Neural cell (in vitro differentiated cells): ENCODE results near the gene OPRL1. TPM values are rescaled to one million over a fixed set of nuclear protein-coding genes. Genes with fewer than 3 reads are reported as not detected.
A peak's percentile ranks its signal among the peaks of the same experiment; 100 is the strongest.
"Not testable (repeated sequence)": the region's sequence is repeated elsewhere in the genome, so short reads cannot be mapped to it uniquely, and the experiment has no call there.

Source experiments
- H2AFZ ChIP-seq: fragments of 200-600, 300-800 bp; sonication (generic), shearing (Covaris generic); 2 replicates; pipeline ENCODE4 v1.6.0; 2014; ENCODE audit warnings: low read depth, mild to moderate bottlenecking, antibody characterized with exemption, low read length, moderate library complexity
- H3F3A ChIP-seq: fragments of 200-600 bp; shearing (Covaris generic); 2 replicates; pipeline ENCODE4 v1.6.1; 2016; ENCODE audit warnings: mild to moderate bottlenecking, moderate library complexity, mixed read lengths, antibody characterized with exemption, low read length; ENCODE audit not compliant: insufficient read depth, poor library complexity, severe bottlenecking
- H3K27ac ChIP-seq: fragments of 200-600, 300-800 bp; sonication (generic), shearing (Covaris generic); 2 replicates; pipeline ENCODE4 v1.5.1; 2014; ENCODE audit warnings: mild to moderate bottlenecking, low read length, moderate library complexity
- H3K27me3 ChIP-seq: fragments of 300-800, 200-600 bp; sonication (generic), shearing (Covaris generic); 2 replicates; pipeline ENCODE4 v1.6.0; 2014; ENCODE audit warnings: mild to moderate bottlenecking, low read depth, low read length, moderate library complexity; ENCODE audit not compliant: insufficient read depth
- H3K36me3 ChIP-seq: fragments of 300-800, 200-600 bp; sonication (generic), shearing (Covaris generic); 2 replicates; pipeline ENCODE4 v1.5.1; 2014; ENCODE audit warnings: mild to moderate bottlenecking, antibody characterized with exemption, low read length, moderate library complexity; ENCODE audit not compliant: insufficient read depth
- H3K4me2 ChIP-seq: fragments of 300-800, 200-600 bp; sonication (generic), shearing (Covaris generic); 2 replicates; pipeline ENCODE4 v1.6.0; 2014; ENCODE audit warnings: mild to moderate bottlenecking, low read length
- H3K4me3 ChIP-seq: fragments of 300-800, 200-600 bp; sonication (generic), shearing (Covaris generic); 2 replicates; pipeline ENCODE4 v1.5.1; 2014; ENCODE audit warnings: mild to moderate bottlenecking, low read length, moderate library complexity
- H3K79me2 ChIP-seq: fragments of 200-600 bp; shearing (Covaris generic); replicated peaks from 2 replicates; pipeline ENCODE4 v1.6.0; 2014; ENCODE audit warnings: mild to moderate bottlenecking, low read length, moderate library complexity; ENCODE audit not compliant: insufficient read depth
- H3K9ac ChIP-seq: fragments of 300-800, 200-600 bp; sonication (generic), shearing (Covaris generic); 2 replicates; pipeline ENCODE4 v1.6.1; 2016; ENCODE audit warnings: mild to moderate bottlenecking, low read length, mixed read lengths
- H3K9me2 ChIP-seq: fragments of 200-600 bp; shearing (Covaris generic); 2 replicates; pipeline ENCODE4 v1.6.1; 2016; ENCODE audit warnings: mild to moderate bottlenecking, low read length, mixed read lengths; ENCODE audit not compliant: insufficient read depth
- H3K9me3 ChIP-seq: fragments of 200-600, 300-800 bp; sonication (generic), shearing (Covaris generic); 2 replicates; pipeline ENCODE4 v1.6.1; 2016; ENCODE audit warnings: mild to moderate bottlenecking, mixed run types, low read length, moderate library complexity, mixed read lengths
- H4K20me1 ChIP-seq: fragments of 200-600 bp; shearing (Covaris generic); 2 replicates; pipeline ENCODE4 v1.6.1; 2016; ENCODE audit warnings: mild to moderate bottlenecking, mixed run types; ENCODE audit not compliant: insufficient read depth
- EP300 ChIP-seq: fragments of 450-650 bp; conservative IDR thresholded peaks from 2 replicates; pipeline ENCODE4 v1.6.1; 2014; ENCODE audit warnings: antibody characterized with exemption, mild to moderate bottlenecking, moderate library complexity; ENCODE audit not compliant: poor library complexity, severe bottlenecking
- EZH2 ChIP-seq: fragments of 200-600, 300-800 bp; shearing (Covaris generic), sonication (generic); IDR thresholded peaks from 2 replicates; pipeline ENCODE4 v1.6.1; 2014; ENCODE audit warnings: antibody characterized with exemption, low read length, borderline replicate concordance, mild to moderate bottlenecking; ENCODE audit not compliant: insufficient read depth, poor library complexity, severe bottlenecking
- MXI1 ChIP-seq: fragments of 450-650 bp; conservative IDR thresholded peaks from 2 replicates; pipeline ENCODE4 v1.6.1; 2014; ENCODE audit warnings: antibody characterized with exemption, mild to moderate bottlenecking; ENCODE audit not compliant: poor library complexity, severe bottlenecking
- POLR2AphosphoS5 ChIP-seq: IDR thresholded peaks from 2 replicates; pipeline ENCODE4 v1.6.1; 2012
- RAD21 ChIP-seq: fragments of 450-650 bp; conservative IDR thresholded peaks from 2 replicates; pipeline ENCODE4 v1.6.1; 2014; ENCODE audit warnings: antibody characterized with exemption, mild to moderate bottlenecking, moderate library complexity
- SMC3 ChIP-seq: fragments of 450-650 bp; conservative IDR thresholded peaks from 2 replicates; pipeline ENCODE4 v1.6.1; 2014; ENCODE audit warnings: antibody characterized with exemption, mild to moderate bottlenecking, moderate library complexity; ENCODE audit not compliant: poor library complexity
- TAF1 ChIP-seq: IDR thresholded peaks from 2 replicates; pipeline ENCODE4 v1.6.1; 2012; ENCODE audit warnings: low read depth
- polyA plus RNA-seq: library from polyadenylated mRNA; depleted of rRNA; stranded (reverse); fragments of >200 nt; gene quantifications from 2 replicates; pipeline ENCODE4 v1.2.3, GENCODE V29; 2014
- TF ChIP-seq, protein P1 (sequence below): IDR thresholded peaks from 2 replicates; pipeline ENCODE4 v1.6.1; 2012; ENCODE audit warnings: borderline replicate concordance
- TF ChIP-seq, protein P2 (sequence below): fragments of 450-650 bp; IDR thresholded peaks from 2 replicates; pipeline ENCODE4 v1.5.1; 2014; ENCODE audit warnings: antibody characterized with exemption, mild to moderate bottlenecking, moderate library complexity; ENCODE audit not compliant: poor library complexity, severe bottlenecking

Gene OPRL1
- polyA plus RNA-seq, 1 donor from 2014 or later = 18.3 TPM

DNA sequence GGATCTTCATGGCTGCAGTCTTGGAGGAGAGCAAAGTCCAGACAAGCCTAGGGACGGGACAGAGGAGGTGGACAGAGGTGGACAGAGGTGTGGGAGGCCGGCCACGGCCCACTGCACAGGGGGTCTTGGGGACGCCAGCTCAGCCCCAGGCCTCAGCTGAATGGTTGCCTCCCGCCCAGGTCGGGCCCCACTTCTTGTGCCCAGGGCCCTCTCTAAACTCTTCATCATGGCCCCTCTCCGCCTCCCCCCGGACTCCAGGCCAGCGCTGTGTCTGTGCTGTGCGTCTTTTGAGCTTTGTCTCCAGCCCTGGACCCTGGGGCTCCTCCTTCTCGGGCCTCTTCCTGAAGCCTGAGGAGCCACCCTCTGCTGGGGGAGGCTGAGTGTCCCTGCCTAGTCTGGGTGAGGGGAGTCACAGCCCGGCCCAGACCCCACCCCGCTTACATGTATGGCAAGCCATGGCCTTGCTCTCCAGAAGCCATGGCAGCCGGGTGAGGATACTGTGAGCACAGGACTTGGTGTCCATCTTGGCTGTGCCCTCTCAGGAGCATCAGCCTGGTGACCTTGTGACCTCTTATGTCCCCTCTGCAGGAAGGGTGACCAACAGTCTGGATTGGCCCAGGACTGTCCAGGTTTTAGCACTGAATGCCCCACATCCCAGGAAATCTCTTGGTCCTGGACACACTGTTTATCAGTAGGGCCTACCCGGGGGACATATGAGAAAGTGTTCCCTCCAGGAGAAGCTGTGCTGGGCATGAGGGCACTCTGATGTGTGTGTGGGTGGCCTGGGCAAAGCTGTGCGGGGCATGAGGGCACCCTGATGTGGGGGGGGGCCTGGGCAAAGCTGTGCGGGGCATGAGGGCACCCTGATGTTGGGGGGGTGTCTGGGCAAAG, 36.9 kb downstream of the OPRL1 start:
- no peak overlapping the region for H3K4me2 ChIP-seq
- H3F3A ChIP-seq = no peaks in the 10 kb centered on the region

DNA sequence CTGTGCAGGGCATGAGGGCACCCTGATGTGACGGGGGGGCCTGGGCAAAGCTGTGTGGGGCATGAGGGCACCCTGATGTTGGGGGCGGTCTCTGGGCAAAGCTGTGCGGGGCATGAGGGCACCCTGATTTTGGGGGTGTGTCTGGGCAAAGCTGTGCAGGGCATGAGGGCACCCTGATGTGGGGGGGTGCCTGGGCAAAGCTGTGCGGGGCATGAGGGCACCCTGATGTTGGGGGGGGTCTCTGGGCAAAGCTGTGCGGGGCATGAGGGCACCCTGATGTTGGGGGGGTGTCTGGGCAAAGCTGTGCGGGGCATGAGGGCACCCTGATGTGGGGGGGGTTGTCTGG, 37.5 kb downstream of the OPRL1 start:
- not testable (repeated sequence) for H3K27ac ChIP-seq, H3K4me3 ChIP-seq

More for the DNA sequence above, 36.9 kb downstream of the OPRL1 start:
- no peaks in the 10 kb centered on the region for H3K36me3 ChIP-seq
- H2AFZ ChIP-seq = no peak overlapping the region
- no peak overlapping the region for H3K4me3 ChIP-seq
- no peak overlapping the region for H3K27ac ChIP-seq
- H3K9ac ChIP-seq = no peak overlapping the region
- no peaks in the 10 kb centered on the region for H3K9me3 ChIP-seq
- TF ChIP-seq RAD21 (no peak), POLR2AphosphoS5 (no peak), TAF1 (no peak)
- TF ChIP-seq, protein P1, sequence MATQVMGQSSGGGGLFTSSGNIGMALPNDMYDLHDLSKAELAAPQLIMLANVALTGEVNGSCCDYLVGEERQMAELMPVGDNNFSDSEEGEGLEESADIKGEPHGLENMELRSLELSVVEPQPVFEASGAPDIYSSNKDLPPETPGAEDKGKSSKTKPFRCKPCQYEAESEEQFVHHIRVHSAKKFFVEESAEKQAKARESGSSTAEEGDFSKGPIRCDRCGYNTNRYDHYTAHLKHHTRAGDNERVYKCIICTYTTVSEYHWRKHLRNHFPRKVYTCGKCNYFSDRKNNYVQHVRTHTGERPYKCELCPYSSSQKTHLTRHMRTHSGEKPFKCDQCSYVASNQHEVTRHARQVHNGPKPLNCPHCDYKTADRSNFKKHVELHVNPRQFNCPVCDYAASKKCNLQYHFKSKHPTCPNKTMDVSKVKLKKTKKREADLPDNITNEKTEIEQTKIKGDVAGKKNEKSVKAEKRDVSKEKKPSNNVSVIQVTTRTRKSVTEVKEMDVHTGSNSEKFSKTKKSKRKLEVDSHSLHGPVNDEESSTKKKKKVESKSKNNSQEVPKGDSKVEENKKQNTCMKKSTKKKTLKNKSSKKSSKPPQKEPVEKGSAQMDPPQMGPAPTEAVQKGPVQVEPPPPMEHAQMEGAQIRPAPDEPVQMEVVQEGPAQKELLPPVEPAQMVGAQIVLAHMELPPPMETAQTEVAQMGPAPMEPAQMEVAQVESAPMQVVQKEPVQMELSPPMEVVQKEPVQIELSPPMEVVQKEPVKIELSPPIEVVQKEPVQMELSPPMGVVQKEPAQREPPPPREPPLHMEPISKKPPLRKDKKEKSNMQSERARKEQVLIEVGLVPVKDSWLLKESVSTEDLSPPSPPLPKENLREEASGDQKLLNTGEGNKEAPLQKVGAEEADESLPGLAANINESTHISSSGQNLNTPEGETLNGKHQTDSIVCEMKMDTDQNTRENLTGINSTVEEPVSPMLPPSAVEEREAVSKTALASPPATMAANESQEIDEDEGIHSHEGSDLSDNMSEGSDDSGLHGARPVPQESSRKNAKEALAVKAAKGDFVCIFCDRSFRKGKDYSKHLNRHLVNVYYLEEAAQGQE = no peak
- H4K20me1 ChIP-seq = no peaks in the 10 kb centered on the region
- no peaks in the 10 kb centered on the region for H3K9me2 ChIP-seq
- no peaks in the 10 kb centered on the region for H3K27me3 ChIP-seq
- no peaks in the 10 kb centered on the region for H3K79me2 ChIP-seq

DNA sequence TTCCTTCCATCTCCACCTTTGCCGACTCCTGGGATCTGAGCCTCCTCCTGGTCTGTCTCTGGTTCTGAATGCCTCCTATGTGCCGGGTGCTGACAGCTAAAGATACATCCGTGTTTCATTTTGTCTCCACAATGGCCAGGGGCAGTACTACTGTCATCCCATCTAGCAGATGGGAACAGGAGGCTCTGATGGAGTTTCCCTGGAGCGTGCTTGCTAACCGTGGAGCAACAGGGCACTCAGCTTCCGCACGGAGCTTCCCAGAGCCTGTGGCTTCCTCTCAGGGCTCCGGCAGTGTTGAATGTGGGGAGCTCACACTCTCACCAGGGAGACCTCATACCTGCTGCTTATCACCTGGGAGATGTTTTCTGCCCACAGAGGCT, 39.4 kb downstream of the OPRL1 start:
- Histone ChIP-seq H3K79me2 (no peaks in the 10 kb centered on the region), H3K27ac (no peak overlapping the region), H3F3A (no peaks in the 10 kb centered on the region), H3K36me3 (no peaks in the 10 kb centered on the region), H3K9me3 (no peaks in the 10 kb centered on the region), H3K9me2 (no peaks in the 10 kb centered on the region), H3K4me3 (no peak overlapping the region), H3K9ac (peak overlapping the region; percentile 20), H2AFZ (no peak overlapping the region), H3K27me3 (no peaks in the 10 kb centered on the region), H4K20me1 (no peaks in the 10 kb centered on the region), H3K4me2 (no peak overlapping the region)
- TF ChIP-seq, protein P2, sequence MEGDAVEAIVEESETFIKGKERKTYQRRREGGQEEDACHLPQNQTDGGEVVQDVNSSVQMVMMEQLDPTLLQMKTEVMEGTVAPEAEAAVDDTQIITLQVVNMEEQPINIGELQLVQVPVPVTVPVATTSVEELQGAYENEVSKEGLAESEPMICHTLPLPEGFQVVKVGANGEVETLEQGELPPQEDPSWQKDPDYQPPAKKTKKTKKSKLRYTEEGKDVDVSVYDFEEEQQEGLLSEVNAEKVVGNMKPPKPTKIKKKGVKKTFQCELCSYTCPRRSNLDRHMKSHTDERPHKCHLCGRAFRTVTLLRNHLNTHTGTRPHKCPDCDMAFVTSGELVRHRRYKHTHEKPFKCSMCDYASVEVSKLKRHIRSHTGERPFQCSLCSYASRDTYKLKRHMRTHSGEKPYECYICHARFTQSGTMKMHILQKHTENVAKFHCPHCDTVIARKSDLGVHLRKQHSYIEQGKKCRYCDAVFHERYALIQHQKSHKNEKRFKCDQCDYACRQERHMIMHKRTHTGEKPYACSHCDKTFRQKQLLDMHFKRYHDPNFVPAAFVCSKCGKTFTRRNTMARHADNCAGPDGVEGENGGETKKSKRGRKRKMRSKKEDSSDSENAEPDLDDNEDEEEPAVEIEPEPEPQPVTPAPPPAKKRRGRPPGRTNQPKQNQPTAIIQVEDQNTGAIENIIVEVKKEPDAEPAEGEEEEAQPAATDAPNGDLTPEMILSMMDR = no peak
- no peak for TF ChIP-seq EP300
- TF ChIP-seq, protein P1 = no peak
- TF ChIP-seq SMC3 = no peak
- no peak for TF ChIP-seq TAF1
- no peak for TF ChIP-seq RAD21
- TF ChIP-seq EZH2 = no peak
- no peak for TF ChIP-seq POLR2AphosphoS5
- TF ChIP-seq MXI1 = no peak

More for the DNA sequence above, 37.5 kb downstream of the OPRL1 start:
- not testable (repeated sequence) for H3K9me2 ChIP-seq, H4K20me1 ChIP-seq, H3K79me2 ChIP-seq, H3K27me3 ChIP-seq, H2AFZ ChIP-seq, H3F3A ChIP-seq, H3K36me3 ChIP-seq, H3K9ac ChIP-seq, H3K4me2 ChIP-seq, H3K9me3 ChIP-seq
